Measurements from ENCODE around the gene UCMA. TPM values are rescaled to one million over a fixed set of nuclear protein-coding genes. Genes with fewer than 3 reads are reported as not detected.
"Not testable (repeated sequence)": the region's sequence is repeated elsewhere in the genome, so short reads cannot be mapped to it uniquely, and the experiment has no call there.

UCMA gene
- total RNA-seq, 1 experiment from 2014 or later: 0.63 TPM

DNA sequence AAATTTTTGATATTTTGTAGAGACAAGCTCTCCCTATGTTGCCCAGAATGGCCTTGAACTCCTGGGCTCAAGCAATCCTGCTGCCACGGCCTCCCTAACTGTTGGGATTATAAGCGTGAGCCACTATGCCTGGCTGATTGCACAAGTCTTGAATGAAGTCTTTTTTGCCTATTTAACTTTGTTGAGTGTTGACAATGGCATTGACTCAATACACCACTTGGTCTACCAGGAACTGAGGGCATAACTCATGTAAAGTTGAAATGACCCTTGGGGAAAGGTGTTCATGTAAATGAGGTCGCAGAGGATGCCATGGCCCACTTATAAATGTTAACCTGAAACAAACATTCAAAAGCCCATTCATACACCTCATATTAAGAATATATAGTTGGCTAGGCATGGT is 7.4 kb upstream of the UCMA start:
- no peak overlapping the region for H3K4me3 ChIP-seq (ENCODE audit: low read length)
- no peak for DNase-seq
- H3K9ac ChIP-seq (ENCODE audit: low read length): no peak overlapping the region
- H3K9me3 ChIP-seq (ENCODE audit: low read length): no peaks in the 10 kb centered on the region
- H3K4me1 ChIP-seq (ENCODE audit: low read length): no peaks in the 10 kb centered on the region
- no peaks in the 10 kb centered on the region for H3K27me3 ChIP-seq (ENCODE audit: low read length)
- H4K20me1 ChIP-seq (ENCODE audit: insufficient read depth, low read depth, low read length): no peaks in the 10 kb centered on the region
- no peak overlapping the region for H3K27ac ChIP-seq (ENCODE audit: low read length)
- H3K9me2 ChIP-seq (replicated peaks; ENCODE audit: insufficient read depth, low read length): no peaks in the 10 kb centered on the region
- no peak overlapping the region for H3K4me2 ChIP-seq (ENCODE audit: low read depth, low read length, poor library complexity, severe bottlenecking)
- no peak overlapping the region for H2AFZ ChIP-seq (ENCODE audit: low read length)
- H3K79me2 ChIP-seq (ENCODE audit: low read length): no peaks in the 10 kb centered on the region
- no peaks in the 10 kb centered on the region for H3K36me3 ChIP-seq (ENCODE audit: insufficient read depth, low read length)

DNA sequence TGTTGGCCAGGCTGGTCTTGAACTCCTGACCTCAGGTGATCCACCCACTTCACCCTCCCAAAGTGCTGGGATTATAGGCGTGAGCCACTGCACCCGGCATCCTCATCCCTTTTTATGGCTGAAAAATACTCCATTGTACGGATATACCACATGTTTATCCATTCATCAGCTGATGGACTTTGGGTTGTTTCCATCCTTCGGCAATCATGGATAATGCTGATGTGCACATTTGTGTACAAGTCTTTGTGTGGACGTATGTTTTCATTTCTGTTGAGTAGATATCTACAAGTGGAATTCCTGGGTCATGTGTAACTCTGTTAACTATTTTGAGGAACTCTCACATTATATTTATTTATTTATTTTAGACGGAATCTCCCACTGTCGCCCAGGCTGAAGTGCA is 5.7 kb upstream of the UCMA start:
- Histone ChIP-seq H3K36me3 (ENCODE audit: insufficient read depth, low read length) (no peaks in the 10 kb centered on the region), H3K79me2 (ENCODE audit: low read length) (no peaks in the 10 kb centered on the region), H3K27me3 (ENCODE audit: low read length) (no peaks in the 10 kb centered on the region), H2AFZ (ENCODE audit: low read length) (no peak overlapping the region), H3K27ac (ENCODE audit: low read length) (no peak overlapping the region), H3K4me3 (ENCODE audit: low read length) (no peak overlapping the region), H3K9me3 (ENCODE audit: low read length) (no peaks in the 10 kb centered on the region), H4K20me1 (ENCODE audit: insufficient read depth, low read depth, low read length) (no peaks in the 10 kb centered on the region), H3K9ac (ENCODE audit: low read length) (no peak overlapping the region), H3K4me1 (ENCODE audit: low read length) (no peaks in the 10 kb centered on the region), H3K9me2 (replicated peaks; ENCODE audit: insufficient read depth, low read length) (no peaks in the 10 kb centered on the region), H3K4me2 (ENCODE audit: low read depth, low read length, poor library complexity, severe bottlenecking) (no peak overlapping the region)
- DNase-seq: no peak

DNA sequence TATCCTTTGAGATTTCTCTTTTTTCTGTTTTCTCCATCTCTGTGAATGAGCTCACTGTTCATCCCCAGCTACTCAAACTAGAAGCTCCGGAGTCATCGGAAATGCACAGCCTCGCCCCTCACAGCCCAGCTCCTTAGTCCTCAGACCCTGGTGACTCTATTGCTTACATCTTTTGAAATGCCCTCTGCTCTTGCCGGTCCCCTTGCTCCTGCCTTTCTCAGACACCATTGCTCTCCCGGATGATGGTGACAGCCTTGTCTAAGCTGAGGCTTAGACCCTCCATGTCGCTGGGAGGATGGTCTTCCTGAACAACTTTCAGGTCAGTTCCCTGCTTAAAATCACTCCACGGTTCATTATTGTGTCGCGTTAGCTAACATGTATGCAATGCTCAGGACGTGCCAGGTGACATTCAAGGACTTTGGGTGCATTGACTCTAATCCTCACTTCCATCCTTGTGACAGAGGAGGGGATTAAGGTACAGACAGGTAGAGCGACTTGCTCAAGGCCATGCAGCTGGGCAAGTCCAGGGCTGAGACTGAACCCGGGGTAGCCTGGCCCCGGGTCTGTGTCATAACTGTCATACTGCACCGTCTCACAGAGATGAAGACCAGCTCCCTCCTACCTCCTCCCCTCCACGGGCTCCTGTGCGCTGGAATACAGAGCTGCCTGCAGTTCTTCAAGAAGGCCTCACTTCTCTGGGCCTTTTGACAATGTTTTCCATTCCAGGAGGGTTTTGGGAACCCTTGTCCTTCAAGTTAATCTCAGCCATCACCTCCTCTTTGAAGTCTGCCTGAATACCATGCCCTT is 4.3 kb upstream of the UCMA start:
- H3K9me2 ChIP-seq (replicated peaks; ENCODE audit: insufficient read depth, low read length): no peaks in the 10 kb centered on the region
- H3K9me3 ChIP-seq (ENCODE audit: low read length): no peaks in the 10 kb centered on the region
- H3K9ac ChIP-seq (ENCODE audit: low read length): no peak overlapping the region
- no peaks in the 10 kb centered on the region for H3K36me3 ChIP-seq (ENCODE audit: insufficient read depth, low read length)
- H3K4me3 ChIP-seq (ENCODE audit: low read length): no peak overlapping the region
- no peaks in the 10 kb centered on the region for H3K27me3 ChIP-seq (ENCODE audit: low read length)
- H3K27ac ChIP-seq (ENCODE audit: low read length): no peak overlapping the region
- DNase-seq: no peak
- H3K4me2 ChIP-seq (ENCODE audit: low read depth, low read length, poor library complexity, severe bottlenecking): no peak overlapping the region
- H3K79me2 ChIP-seq (ENCODE audit: low read length): no peaks in the 10 kb centered on the region
- H2AFZ ChIP-seq (ENCODE audit: low read length): no peak overlapping the region
- peaks cover 8% of the 10 kb centered on the region for H3K4me1 ChIP-seq (ENCODE audit: low read length)
- H4K20me1 ChIP-seq (ENCODE audit: insufficient read depth, low read depth, low read length): no peaks in the 10 kb centered on the region

DNA sequence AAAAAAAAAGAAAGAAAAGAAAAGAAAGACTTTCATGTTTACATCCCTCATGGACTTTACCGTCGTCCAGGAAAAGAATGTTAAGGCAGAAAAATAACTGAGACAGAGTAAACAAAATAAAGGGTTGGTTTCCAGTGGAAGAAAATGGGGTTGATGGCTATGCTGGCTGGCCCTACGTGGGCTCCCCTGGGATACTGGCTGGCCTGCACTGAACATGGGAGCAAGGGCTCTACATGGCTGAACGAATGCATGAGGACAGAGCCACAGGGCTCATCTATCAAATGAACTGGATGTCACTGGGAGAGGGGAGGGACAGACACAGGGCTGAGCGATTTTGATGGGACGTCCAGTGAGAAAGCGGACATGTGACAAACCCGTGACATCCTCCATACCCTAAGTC is 2.5 kb upstream of the UCMA start:
- no peaks in the 10 kb centered on the region for H4K20me1 ChIP-seq (ENCODE audit: insufficient read depth, low read depth, low read length)
- H3K79me2 ChIP-seq (ENCODE audit: low read length): no peaks in the 10 kb centered on the region
- H3K9me3 ChIP-seq (ENCODE audit: low read length): no peaks in the 10 kb centered on the region
- no peak overlapping the region for H3K27ac ChIP-seq (ENCODE audit: low read length)
- no peak overlapping the region for H3K4me2 ChIP-seq (ENCODE audit: low read depth, low read length, poor library complexity, severe bottlenecking)
- no peak overlapping the region for H3K4me3 ChIP-seq (ENCODE audit: low read length)
- no peak overlapping the region for H3K9ac ChIP-seq (ENCODE audit: low read length)
- no peaks in the 10 kb centered on the region for H3K36me3 ChIP-seq (ENCODE audit: insufficient read depth, low read length)
- peaks cover 21% of the 10 kb centered on the region for H3K4me1 ChIP-seq (ENCODE audit: low read length)
- H3K27me3 ChIP-seq (ENCODE audit: low read length): no peaks in the 10 kb centered on the region
- DNase-seq: no peak
- H3K9me2 ChIP-seq (replicated peaks; ENCODE audit: insufficient read depth, low read length): no peaks in the 10 kb centered on the region
- H2AFZ ChIP-seq (ENCODE audit: low read length): no peak overlapping the region

DNA sequence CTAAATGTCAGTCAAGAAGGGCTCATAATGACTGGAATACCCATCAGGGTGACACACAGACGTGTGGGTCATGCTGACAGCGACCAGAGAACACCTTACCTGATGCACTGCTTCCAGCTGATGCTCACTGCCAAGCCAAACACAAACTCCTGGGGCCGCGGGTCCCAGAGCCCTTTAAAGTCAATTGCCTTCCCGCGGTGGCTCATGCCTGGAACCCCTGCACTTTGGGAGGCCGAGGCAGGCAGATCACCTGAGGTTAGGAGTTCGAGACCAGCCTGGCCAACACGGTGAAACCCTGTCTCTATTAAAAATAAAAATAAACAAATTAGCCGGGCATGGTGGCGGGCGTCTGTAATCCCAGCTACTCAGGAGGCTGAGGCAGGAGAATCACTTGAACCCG is 562 bp upstream of the UCMA start:
- not testable (repeated sequence) for H3K27ac ChIP-seq (ENCODE audit: low read length); H3K79me2 ChIP-seq (ENCODE audit: low read length); H3K27me3 ChIP-seq (ENCODE audit: low read length); H4K20me1 ChIP-seq (ENCODE audit: insufficient read depth, low read depth, low read length); H3K9me3 ChIP-seq (ENCODE audit: low read length); H3K4me2 ChIP-seq (ENCODE audit: low read depth, low read length, poor library complexity, severe bottlenecking); H3K9me2 ChIP-seq (replicated peaks; ENCODE audit: insufficient read depth, low read length); DNase-seq; H3K9ac ChIP-seq (ENCODE audit: low read length); H3K4me3 ChIP-seq (ENCODE audit: low read length); H3K36me3 ChIP-seq (ENCODE audit: insufficient read depth, low read length); H2AFZ ChIP-seq (ENCODE audit: low read length)
- H3K4me1 ChIP-seq (ENCODE audit: low read length): peaks cover 25% of the 10 kb centered on the region

DNA sequence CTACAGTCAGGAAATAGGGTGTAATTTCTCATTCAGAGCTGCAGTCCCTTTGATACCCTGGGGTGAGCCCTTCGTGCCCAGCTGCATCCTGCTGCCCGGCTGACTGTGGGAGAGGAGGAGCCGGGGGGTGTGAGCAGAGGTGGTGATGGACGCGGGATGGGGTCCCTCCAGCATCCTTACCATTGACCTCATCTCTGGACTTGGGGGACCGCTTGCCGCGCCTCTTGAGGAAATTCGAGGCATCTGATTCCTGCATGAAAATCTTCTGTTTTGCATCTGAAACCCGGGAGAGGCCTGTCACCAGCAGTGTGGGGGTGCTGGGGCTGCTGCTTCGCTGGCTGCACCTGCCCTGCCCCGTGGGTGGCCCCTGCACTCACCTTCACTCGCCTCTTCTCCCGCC is 816 bp downstream of the UCMA start:
- Histone ChIP-seq H3K36me3 (ENCODE audit: insufficient read depth, low read length) (no peaks in the 10 kb centered on the region), H4K20me1 (ENCODE audit: insufficient read depth, low read depth, low read length) (no peaks in the 10 kb centered on the region), H3K4me3 (ENCODE audit: low read length) (peak overlapping the region; percentile 11; the same call in 1 of the 2 replicates), H3K9me2 (replicated peaks; ENCODE audit: insufficient read depth, low read length) (no peaks in the 10 kb centered on the region), H3K79me2 (ENCODE audit: low read length) (no peaks in the 10 kb centered on the region), H3K9ac (ENCODE audit: low read length) (peak overlapping the region; percentile 16), H2AFZ (ENCODE audit: low read length) (no peak overlapping the region), H3K4me1 (ENCODE audit: low read length) (peaks cover 28% of the 10 kb centered on the region), H3K27me3 (ENCODE audit: low read length) (no peaks in the 10 kb centered on the region), H3K4me2 (ENCODE audit: low read depth, low read length, poor library complexity, severe bottlenecking) (peak overlapping the region; percentile 60), H3K9me3 (ENCODE audit: low read length) (no peaks in the 10 kb centered on the region), H3K27ac (ENCODE audit: low read length) (peak overlapping the region; percentile 16; the same call in 1 of the 2 replicates)
- DNase-seq: peak; percentile 45

DNA sequence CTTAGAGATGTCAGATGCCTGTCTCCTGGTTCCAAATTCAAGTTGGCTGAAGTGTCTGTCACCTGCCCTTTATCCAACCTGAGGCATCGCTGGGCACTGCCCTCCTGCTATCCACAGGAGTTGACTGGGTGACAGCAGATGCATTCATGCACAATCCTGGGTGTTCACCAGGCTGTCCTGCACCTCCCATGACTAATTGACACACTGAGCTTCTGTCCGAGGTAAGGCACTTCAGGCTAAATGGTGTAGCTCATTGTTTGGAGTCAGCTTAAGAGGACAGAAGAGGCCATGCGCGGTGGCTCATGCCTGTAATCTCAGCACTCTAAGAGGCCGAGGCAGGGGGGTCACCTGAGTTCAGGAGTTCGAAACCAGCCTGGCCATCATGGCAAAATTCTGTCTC is 2.4 kb downstream of the UCMA start:
- H3K4me1 ChIP-seq (ENCODE audit: low read length): peaks cover 28% of the 10 kb centered on the region
- no peaks in the 10 kb centered on the region for H4K20me1 ChIP-seq (ENCODE audit: insufficient read depth, low read depth, low read length)
- no peak for DNase-seq
- no peak overlapping the region for H3K4me2 ChIP-seq (ENCODE audit: low read depth, low read length, poor library complexity, severe bottlenecking)
- no peaks in the 10 kb centered on the region for H3K9me2 ChIP-seq (replicated peaks; ENCODE audit: insufficient read depth, low read length)
- no peaks in the 10 kb centered on the region for H3K9me3 ChIP-seq (ENCODE audit: low read length)
- no peak overlapping the region for H2AFZ ChIP-seq (ENCODE audit: low read length)
- no peak overlapping the region for H3K27ac ChIP-seq (ENCODE audit: low read length)
- H3K27me3 ChIP-seq (ENCODE audit: low read length): no peaks in the 10 kb centered on the region
- H3K79me2 ChIP-seq (ENCODE audit: low read length): no peaks in the 10 kb centered on the region
- no peaks in the 10 kb centered on the region for H3K36me3 ChIP-seq (ENCODE audit: insufficient read depth, low read length)
- no peak overlapping the region for H3K4me3 ChIP-seq (ENCODE audit: low read length)
- no peak overlapping the region for H3K9ac ChIP-seq (ENCODE audit: low read length)

DNA sequence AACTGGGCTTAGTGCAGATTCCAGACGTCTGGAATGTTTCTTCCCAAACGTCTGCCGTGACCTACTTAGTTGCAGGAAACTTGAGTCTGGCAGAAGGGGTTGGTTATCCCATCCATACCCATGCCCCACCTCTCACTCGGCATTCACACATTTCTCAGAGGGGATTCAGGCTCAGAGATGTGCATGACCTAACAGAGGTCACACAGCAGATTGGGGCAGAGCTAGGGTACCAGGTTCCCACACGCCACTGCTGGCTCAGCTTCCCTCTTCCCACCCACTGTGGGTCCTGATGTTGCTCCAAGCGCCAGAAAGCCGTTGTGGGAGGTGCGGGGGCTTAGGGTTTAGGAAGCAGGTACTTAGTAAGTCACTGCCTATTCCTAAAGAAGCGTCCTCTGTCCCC is 3.0 kb downstream of the UCMA start:
- Histone ChIP-seq H3K27ac (ENCODE audit: low read length) (no peak overlapping the region), H3K9ac (ENCODE audit: low read length) (no peak overlapping the region), H3K4me1 (ENCODE audit: low read length) (peaks cover 28% of the 10 kb centered on the region), H3K79me2 (ENCODE audit: low read length) (no peaks in the 10 kb centered on the region), H3K36me3 (ENCODE audit: insufficient read depth, low read length) (no peaks in the 10 kb centered on the region), H3K9me3 (ENCODE audit: low read length) (no peaks in the 10 kb centered on the region), H4K20me1 (ENCODE audit: insufficient read depth, low read depth, low read length) (no peaks in the 10 kb centered on the region), H3K4me2 (ENCODE audit: low read depth, low read length, poor library complexity, severe bottlenecking) (no peak overlapping the region), H3K9me2 (replicated peaks; ENCODE audit: insufficient read depth, low read length) (no peaks in the 10 kb centered on the region), H2AFZ (ENCODE audit: low read length) (no peak overlapping the region), H3K27me3 (ENCODE audit: low read length) (no peaks in the 10 kb centered on the region), H3K4me3 (ENCODE audit: low read length) (no peak overlapping the region)
- DNase-seq: no peak

Data from Karpas-422 (cell line).